Left renal cortex interstitium (tissue), 4 donors: ENCODE measurements around the gene ASTL. TPM values are rescaled to one million over a fixed set of nuclear protein-coding genes. Genes with fewer than 3 reads are reported as not detected.

Experiments used
- DNase-seq, 4 donors: peaks; one replicate each; pipeline ENCODE4 v3.0.0-alpha.2; 2013; ENCODE audit warnings: low read depth in 4 of 4, low spot score in 2 of 4, missing footprints in 1 of 4
- polyA plus RNA-seq, 4 donors: library from polyadenylated mRNA; unstranded; fragments of 120-200 nt; gene quantifications; one replicate each; pipeline ENCODE4 v1.2.1, GENCODE V29; 2013; ENCODE audit not compliant: insufficient read length in 4 of 4

ASTL gene
- polyA plus RNA-seq, 4 donors = 0.13 to 0.27 (median 0.18) TPM

DNA sequence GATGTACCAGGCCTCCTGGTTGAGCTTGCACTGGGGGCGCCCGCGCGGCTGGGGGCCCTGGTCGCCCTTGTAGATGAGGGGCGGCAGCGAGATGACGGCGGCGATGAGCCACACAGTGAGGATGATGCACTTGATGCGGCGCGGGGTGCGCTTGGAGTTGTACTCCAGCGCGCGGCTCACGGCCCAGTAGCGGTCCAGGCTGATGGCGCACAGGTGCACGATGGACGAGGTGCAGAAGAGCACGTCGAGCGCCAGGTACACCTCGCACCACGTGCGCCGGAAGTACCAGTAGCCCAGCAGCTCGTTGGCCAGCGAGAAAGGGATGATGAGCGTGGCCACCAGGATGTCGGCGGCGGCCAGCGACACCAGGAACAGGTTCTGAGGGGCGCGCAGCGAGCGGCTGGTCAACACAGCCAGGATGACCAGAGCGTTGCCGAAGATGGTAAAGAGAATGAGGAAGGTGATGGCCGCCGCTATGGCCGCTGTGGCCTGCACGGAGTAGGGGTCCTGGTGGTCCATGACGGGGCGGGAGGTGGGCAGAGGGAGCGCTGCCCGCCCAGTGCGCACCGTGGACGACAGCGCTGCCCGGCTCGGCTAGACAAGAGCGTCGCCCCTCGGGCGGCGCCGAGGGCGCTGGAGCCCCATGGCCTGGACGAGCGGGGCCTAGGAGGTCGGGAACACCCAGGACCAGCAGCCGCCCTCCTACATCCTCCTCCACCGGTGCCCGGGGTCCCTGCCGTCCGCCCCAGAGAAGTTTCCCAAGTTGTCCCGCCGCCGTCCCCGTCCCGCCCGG is 22.5 kb downstream of the ASTL start:
- DNase-seq = no peak

DNA sequence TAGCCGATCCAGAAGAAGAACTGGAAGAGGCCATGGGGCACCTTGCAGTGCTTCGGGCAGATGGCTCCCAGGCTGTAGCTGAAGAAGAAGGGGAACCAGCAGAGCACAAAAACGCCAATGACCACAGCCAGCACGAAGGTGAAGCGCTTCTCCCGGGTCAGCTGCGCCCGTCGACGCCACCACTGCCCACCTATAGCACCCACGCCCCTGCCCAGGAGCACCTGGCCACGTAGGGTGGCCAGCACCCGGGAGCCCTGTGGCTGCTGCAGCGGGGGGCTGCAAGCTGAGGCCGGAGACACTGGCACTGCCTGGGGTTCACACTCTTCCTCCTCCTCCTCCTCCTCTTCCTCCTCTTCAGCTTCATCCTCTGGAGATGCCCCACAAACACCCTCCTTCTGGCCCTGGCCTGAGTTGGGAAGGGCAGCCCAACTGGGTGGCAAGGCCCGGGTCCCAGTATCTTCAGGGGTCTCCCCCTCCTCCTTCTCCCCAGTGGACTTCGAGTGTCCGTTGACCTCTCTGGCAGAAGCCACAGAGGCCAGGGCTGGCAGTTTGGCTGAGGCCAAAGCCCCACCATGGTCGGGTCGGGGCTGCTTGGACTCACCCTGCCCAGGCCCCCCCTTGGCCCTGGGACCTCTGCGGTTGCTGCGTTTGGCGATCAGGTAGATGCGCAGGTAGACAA is 23.3 kb downstream of the ASTL start:
- DNase-seq = no peak

DNA sequence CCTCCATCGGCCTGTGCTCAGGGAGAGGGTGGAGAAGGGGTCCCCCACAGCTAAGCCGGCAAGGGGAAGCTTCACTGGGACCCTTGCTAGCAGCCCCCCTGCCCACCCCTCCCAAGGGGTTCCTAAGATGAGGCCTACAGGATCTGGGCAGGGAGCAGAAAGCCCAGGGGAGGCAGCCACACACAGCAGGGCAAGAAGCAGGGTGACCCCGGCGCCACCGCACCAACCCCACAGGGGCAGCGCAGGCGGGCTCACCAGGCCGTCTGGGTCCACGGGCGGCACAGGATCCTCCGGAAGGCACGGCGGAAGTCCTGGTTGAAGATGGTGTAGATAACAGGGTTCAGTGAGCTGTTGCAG is 23.8 kb downstream of the ASTL start:
- no peak for DNase-seq

DNA sequence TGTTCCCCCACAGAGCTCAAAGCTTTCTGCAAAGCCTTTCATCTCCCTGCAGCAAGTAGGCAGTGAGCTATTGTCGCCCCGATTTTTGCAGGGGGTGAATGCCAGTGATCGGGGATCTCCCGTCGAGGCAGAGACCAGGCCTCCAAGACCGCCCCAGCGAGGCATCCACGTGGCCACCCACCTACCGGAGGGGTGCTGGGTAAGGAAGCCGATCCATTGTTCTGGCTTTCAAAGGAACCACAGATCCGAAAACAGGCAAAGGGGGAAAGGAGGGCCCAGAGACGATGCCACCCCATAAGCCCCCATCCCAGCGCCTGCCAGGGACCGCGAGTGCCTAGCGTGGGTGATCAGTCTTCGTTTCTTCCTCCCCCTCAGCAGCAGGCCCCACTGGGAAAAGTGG is 24.4 kb downstream of the ASTL start:
- DNase-seq = no peak

DNA sequence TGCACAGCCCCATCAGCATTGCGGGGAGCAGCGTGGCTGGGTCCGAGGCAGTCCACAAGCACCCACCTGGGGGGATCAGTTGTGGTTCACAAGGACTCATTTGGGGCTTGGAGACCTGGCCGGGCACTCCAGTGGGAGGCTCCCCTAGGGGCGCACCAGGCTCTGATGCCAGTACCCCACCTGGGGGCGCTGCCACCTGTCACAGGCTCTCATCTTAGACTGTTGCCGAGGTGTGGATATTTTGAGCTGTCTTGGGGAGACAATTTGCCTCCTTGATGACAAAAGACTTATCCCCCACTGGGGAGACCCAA is 25.0 kb downstream of the ASTL start:
- DNase-seq = no peak

DNA sequence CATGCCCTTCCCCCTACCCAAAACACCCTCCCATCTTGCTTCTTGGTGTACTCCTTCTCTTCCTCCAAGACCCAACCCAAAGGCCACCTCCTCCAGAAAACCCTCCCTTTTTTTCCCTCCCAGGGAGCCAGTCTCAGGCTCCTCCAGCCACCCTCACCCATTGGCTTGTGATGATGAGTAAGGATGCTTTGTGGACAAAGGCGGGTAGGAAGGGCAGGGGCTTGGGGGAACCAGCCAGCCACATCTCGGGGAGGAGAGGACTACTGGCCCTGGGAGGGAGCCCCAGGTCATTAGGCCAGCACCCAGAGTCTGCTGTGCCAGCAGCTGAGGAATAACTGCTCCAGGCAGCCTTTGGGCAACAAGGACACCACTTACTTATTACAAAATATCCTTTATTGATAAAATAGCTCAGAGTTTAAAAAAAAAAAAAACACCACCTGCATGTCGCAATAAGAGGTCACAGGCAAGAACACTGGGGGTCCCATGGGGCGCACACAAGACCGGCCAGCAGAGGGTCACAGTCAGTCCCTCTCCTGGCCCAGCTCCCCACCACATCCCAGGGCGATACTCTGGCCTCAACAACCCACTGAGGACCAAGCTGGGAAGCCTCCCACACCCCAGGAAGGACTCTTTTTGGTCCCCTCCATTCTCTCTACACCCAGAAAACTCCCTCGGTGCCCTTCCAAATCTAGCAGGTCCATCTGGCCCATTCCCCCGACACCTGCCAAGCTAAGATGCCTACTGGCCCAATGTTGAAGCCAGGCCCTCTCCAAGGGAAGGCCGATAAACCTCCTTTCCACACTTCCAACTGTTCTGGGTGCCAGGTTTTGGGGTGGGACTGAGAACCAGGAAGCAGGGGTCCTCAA is 25.6 kb downstream of the ASTL start:
- DNase-seq = no peak

DNA sequence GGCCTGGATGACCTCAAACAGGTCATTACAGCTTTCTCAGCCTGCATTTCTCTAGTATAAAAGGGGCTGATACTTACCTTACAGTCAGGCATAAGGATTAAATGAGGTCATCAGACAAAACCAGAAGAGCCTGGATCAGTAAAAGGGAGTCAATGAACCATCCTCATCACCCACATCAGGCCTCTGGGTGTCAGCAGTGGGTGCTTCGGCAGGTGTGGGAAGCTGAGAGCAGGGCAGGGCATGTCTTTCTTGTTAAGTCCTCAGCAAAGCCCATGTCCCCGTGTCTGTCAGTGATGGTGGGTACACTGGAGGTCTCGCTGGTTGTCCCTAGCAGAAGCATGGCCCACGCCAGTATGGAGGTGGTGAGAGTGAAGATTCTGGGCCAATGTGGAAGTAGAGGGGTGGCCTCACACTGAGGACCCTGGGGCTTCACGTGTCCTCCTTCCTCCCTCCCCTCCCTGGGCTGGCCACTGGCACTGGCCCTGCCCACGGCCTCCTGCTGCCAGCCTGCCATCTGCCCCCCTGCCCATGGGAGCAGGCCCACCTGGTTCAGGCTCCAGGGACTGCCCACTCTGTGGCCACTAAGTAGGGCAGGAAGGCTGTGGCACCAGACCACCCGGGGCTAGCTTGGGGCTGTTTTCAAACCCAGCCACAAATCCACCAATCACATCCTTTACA is 26.3 kb downstream of the ASTL start:
- no peak for DNase-seq

DNA sequence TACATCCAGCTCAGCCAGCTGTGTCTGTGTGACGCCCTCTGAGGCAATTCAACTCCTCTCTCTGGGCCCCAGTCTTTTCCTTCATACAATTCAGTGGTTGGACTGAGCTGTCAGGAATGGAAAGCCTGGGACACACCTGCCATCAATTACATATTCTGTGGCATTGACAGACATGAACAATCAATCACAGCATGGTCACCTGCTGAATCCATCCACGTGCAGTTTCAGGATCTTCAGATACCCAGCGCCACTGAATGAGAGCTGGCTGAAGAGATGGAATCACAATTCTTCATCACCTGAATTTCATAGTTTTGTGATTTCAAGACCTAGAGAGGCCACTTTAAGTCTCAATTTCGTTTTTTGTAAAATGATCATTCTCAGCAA is 27.1 kb downstream of the ASTL start:
- DNase-seq = no peak

DNA sequence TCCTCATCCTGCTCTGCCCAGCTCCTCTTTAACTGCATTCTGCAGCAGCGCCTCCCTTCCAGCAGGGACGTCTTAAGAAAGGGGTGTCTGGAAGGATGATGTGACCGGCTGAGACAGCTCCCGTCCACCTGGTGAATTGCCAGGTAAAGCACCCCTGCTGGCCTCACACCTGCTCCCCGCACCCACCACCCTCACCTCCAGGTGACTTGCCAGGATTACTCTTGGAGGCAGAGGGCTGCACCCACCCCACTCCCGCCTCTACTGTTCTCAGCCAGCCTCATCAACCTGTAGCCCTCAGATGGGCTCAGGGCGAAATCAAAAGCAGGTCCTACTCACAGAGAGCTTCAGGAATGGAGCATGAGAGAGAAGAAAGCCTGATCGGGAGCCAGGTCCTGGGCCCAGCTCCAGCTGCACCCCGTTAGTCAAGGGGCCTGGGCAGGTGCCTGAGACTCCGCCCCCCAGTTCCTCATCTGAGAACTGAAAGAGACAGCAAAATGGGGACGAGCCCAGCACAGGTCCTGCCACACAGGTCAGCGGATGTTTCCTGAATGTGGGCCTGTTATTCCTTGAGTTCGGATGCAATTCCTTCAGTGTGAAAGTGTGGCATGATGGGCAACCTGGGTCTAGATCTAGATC is 27.6 kb downstream of the ASTL start:
- DNase-seq = no peak

DNA sequence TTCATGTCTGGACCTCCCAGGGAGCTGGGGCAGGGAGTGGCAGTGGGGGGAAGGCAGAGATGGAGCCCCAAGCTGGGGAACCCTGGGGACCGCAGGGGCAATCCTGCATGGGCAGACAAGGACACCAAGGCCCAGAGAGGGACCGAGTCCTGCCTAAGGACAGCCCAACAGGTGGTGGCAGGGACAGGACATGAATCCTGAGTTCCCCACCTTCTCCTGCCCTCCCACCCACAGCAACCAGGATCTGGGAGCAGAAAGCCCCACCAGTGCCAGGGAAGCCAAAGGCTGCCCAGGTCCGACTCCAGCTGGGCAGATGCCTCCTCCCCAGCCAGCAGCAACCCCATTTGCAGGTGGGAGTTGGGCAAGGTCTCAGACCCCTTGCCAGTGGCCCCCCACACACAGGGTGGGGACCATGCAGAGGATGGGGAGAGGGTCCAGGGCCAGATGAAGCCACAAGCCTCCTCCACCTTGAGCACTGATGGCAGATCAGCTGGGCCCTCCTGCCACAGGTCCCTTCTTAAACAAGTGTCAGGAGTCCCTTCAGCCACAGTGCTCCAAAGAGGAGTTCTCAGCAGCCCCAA is 28.3 kb downstream of the ASTL start:
- no peak for DNase-seq

DNA sequence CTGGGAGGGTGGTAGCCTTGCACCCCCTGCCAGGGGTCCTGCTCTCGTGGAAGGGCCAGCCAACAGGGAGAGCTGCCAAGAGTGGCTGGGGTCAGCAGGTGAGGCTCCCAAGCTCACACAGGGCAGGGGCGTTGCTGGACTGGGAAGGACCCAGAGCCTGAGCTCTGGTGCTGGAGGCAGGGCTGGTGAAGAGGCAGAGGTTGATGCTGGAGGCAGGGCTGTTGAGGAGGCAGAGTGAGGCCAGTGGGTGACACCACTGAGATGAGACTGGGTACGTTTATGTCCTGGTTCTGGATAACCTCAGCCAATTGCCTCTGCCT is 29.0 kb downstream of the ASTL start:
- no peak for DNase-seq

DNA sequence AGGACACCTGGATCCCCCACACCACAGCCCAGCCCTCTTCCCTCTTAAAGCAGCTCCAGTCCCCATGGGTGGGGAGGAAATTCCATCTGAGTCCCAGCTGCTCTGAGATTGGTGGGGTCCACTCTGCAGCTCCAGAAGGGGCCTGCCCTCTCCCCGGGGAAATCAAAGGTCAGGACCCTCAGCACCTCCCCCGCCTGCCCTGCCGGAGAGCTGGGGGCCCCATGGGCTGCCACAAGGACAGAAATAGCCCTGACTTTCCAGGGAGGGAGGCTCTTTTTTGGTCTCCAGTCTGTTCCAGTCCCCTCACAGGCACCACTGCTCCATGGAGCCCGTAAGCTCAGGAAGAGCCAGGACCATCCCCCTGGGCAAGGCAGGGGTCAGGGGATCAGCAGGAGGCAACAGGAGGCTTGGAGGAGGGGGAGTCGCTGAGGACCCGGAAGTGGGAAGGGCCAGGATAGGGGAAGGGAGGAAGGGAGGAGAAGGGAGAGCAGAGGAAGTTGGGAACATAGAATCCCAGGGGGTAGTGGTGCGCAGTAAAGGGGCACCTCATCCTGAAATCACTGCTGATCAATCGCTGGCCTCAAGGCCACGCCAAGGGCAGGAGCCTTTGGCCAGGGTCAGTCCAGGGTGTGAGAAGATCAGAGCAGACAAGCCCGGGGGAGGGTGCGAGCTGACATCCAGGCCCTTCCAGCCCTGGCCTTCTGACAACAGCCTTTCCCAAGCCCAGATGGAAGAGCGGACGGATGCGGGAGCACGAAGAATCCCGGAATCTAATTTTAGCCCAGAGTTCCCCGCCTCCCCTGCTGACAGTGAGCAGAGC is 29.6 kb downstream of the ASTL start:
- DNase-seq = no peak

DNA sequence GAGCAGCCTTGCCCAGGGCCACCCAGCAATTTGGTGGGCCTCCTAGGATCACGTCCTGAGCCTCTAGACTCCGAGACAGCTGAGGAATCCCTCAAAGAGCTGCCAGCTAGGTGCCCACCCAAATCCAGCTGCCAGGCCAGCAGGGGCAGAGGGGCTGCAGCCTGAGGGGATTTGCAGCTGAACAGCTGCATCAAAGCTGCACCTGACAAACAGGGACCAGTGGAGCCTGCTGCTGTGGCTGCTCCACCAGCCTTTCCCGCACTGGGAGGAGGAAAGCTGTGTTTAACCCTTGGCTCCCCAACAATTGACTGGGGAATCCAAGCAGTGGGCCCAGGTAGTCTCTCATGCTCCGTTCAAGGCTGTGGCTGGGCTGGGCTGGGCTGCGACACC is 30.2 kb downstream of the ASTL start:
- no peak for DNase-seq

DNA sequence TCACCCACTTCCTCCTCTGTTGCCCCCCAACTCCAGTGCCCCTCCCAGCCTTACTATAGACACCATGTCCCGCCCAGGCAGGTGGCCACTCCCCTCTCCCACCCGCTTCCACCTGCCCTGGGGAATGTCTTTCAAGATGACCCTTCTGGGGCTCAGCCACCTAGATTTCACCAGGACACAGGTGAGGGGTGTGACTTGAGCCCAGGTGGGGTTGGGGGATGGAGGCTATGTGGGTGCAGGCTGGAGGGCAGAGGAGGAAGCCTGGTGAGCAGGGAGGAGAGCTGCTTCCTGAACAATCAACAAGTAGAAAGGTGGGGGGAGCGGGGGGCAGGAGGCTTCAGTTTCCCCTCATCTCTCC is 30.6 kb downstream of the ASTL start:
- DNase-seq = no peak

DNA sequence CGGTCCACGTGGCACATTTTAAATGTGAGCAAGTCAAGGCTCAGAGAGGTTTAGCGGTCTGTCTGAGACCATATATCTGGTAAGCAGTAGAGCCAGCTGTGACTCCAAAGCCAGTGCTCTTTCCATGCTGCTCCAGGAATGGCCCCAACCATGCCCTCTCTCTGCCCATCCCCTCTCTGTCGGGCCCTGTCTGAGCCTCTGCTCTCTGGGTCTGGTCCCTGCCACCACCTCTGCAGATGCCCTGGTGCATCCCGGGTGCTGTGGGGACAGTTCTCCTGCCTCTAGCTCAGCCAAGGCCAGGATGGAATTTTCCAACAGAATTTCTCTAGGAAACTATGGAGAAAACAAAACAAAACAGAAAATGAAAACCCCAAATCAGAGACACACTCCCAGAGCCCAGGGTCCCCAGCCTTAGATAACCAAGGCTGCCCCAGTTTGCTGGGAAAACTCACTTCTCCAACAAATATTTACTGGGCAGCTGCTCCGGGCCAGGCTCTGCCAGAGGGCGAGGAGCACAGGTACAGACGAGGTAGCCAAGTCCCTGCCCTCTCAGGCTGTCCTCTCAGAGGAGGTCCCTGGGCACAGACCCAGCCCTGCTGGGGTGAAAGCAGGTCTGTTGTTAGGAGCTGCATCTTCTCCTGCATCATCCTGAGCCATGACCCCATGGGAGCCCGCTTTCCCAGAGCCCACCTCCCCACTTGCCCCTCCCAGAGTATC is 31.2 kb downstream of the ASTL start:
- DNase-seq = no peak

DNA sequence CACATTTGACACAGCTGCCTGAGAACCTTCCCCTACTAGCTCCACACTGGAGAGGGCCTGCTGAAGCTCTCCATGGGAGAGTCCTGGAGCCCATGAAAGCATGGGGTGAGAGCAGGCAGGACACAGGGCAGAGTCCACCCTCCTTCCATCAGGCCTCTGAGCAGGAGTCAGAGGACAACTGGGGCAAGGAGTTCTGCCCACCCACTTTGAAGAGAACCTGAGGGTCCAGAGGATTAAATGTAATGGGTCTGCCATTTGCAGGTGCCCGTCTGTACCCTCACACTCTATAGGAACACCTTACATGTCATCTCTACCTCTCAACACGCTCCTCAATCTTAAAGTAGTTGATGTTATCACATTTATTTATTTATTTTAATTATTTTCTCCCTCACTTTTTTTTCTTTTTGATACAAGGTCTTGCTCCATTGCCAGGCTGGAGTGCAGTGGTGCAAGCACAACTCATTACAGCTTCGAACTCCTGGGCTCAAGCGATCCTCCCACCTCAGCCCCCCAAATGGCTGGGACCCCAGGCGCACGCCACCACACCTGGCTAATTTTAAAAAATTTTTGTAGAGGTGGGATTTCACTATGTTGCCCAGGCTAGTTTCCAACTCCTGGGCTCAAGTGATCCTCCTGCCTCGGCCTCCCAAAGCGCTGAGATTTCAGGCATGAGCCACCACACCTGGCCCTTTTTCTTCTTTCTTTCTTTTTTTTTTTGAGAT is 32.1 kb downstream of the ASTL start:
- no peak for DNase-seq

DNA sequence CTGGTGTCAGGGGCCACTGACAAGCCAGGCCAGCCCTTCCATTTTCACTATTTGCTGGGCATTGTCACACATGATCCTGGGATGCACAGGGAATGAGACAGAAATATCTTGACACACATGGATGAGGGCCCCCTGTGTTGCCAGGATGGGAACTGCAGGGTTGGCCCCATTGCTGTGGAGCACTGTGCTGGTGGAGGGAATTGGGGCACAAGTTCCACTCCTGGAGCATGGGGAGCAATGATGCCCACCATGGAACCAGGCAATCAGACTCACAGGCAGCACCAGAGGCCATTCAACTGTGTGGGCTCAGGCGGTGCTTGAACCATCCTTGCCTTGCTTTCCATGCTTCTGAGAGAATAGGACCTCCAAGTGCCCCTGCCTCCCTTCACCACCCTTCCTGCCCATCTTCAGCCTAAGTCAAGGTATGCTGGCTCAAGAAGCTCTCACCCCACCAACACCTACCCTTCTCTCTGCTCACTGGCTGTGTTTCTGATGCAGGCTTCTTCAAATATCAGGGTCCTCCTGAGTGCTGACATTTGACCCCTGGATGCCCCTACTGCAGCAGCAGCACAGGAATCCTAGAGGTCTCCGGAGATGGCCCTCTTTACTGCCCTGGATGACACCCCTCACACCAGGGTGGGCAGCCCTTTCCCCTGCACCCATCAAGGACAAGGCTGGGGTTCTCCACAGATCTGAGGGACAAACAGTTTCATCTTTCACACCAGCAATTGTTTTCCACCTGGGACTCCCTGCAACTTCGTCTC is 33.0 kb downstream of the ASTL start:
- DNase-seq = no peak

DNA sequence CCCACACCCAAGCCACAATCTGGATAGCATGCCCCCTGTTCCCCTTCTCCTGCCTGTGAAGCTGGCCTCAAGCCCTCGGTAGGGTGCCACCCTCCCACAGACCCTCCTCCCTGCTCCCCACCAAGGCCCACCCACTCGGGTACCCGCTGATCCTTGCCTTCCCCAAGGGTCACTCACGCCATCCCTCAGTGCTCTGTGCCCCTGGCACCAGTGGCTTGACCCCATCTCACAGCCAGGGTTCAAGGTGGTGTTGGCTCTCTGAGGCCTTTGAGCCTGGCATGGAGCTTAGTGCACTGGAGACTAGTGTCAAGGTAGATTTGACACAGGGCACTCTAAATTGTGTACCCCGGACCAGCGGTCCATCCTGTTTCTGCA is 33.8 kb downstream of the ASTL start:
- DNase-seq = no peak
